H1 (cell line): ENCODE measurements around the gene EML4. TPM values are rescaled to one million over a fixed set of nuclear protein-coding genes. Genes with fewer than 3 reads are reported as not detected.

Source experiments
- CTCF ChIA-PET: fragments of 300-600 bp; sonication (Branson Sonifier 250); formaldehyde crosslinking; loops from one replicate; lab custom pipeline; 2021; ENCODE audit not compliant: partially characterized antibody; lab: Charles Lee
- POLR2A ChIA-PET: fragments of 300-600 bp; sonication (Branson Sonifier 250); formaldehyde crosslinking; loops from one replicate; lab custom pipeline; 2021; ENCODE audit warnings: inconsistent platforms; ENCODE audit not compliant: partially characterized antibody; lab: Charles Lee
- DNase-seq, 2 experiments: peaks; one replicate each; pipeline versions ENCODE4 v3.0.0 to v3.0.0-alpha.2; 2010 to 2022; ENCODE audit warnings: low spot score in 2 of 2, low read depth in 1 of 2, mixed read lengths in 1 of 2
- FAIRE-seq: peaks from 2 replicates; lab custom pipeline; 2011; peaks lifted over from hg19 to GRCh38; lab: Jason Lieb, UNC
- H2AFZ ChIP-seq: 2 replicates; pipeline ENCODE4 v1.8.1; 2012; ENCODE audit warnings: low read length, inconsistent platforms
- H2AK5ac ChIP-seq: 2 replicates; pipeline ENCODE4 v1.6.1; 2013; ENCODE audit warnings: low read depth, low read length
- H2BK120ac ChIP-seq: replicated peaks from 2 replicates; pipeline ENCODE3; 2013; ENCODE audit warnings: low read depth, low read length, inconsistent platforms
- H2BK12ac ChIP-seq: 2 replicates; pipeline ENCODE4 v1.6.1; 2013; ENCODE audit warnings: low read depth, low read length
- H2BK15ac ChIP-seq: 2 replicates; pipeline ENCODE4 v1.6.1; 2013; ENCODE audit warnings: low read length
- H2BK20ac ChIP-seq: 2 replicates; pipeline ENCODE4 v1.6.1; 2013; ENCODE audit warnings: low read length
- H2BK5ac ChIP-seq: 2 replicates; pipeline ENCODE4 v1.6.1; 2013; ENCODE audit warnings: low read depth, low read length
- H3K14ac ChIP-seq: 2 replicates; pipeline ENCODE4 v1.6.1; 2013; ENCODE audit warnings: inconsistent platforms; ENCODE audit not compliant: insufficient read length
- H3K18ac ChIP-seq: 2 replicates; pipeline ENCODE4 v1.6.1; 2013; ENCODE audit warnings: low read length; ENCODE audit errors: extremely low read depth
- H3K23ac ChIP-seq: 2 replicates; pipeline ENCODE4 v1.6.1; 2013; ENCODE audit warnings: inconsistent platforms; ENCODE audit not compliant: insufficient read length
- H3K23me2 ChIP-seq: 2 replicates; pipeline ENCODE4 v1.6.1; 2013; ENCODE audit warnings: low read depth, low read length
- H3K27ac ChIP-seq: 2 replicates; pipeline ENCODE4 v1.6.1; 2011; ENCODE audit warnings: low read depth, low read length, inconsistent platforms
- H3K27me3 ChIP-seq, 4 experiments: replicated peaks in 1 of 4; 1 replicate in 1 of 4; 2 replicates in 3 of 4; pipeline versions ENCODE4 v1.6.1 to v1.8.1; 2011 to 2013; ENCODE audit warnings: low read length in 3 of 4, mild to moderate bottlenecking in 3 of 4, inconsistent platforms in 2 of 4, mixed read lengths in 2 of 4, moderate library complexity in 1 of 4; ENCODE audit not compliant: control insufficient read depth in 3 of 4, insufficient read depth in 3 of 4; ENCODE audit errors: extremely low read depth in 1 of 4
- H3K36me3 ChIP-seq, 4 experiments: 2 replicates each; pipeline versions ENCODE4 v1.6.1 to v1.8.1; 2011 to 2013; ENCODE audit warnings: mild to moderate bottlenecking in 4 of 4, low read length in 3 of 4, moderate library complexity in 2 of 4, control low read depth in 1 of 4, inconsistent platforms in 1 of 4; ENCODE audit not compliant: insufficient read depth in 4 of 4, control insufficient read depth in 2 of 4
- H3K4ac ChIP-seq: replicated peaks from 2 replicates; pipeline ENCODE3; 2013; ENCODE audit warnings: low read length, low read depth, mixed read lengths, inconsistent platforms; ENCODE audit not compliant: insufficient read length
- H3K4me1 ChIP-seq, 4 experiments: replicated peaks in 1 of 4; 1 replicate in 1 of 4; 2 replicates in 3 of 4; pipeline versions ENCODE4 v1.6.1 to v1.8.1; 2011 to 2013; ENCODE audit warnings: low read length in 3 of 4, inconsistent platforms in 2 of 4, mixed read lengths in 1 of 4; ENCODE audit not compliant: insufficient read depth in 4 of 4, control insufficient read depth in 3 of 4
- H3K4me2 ChIP-seq, 2 experiments: 2 replicates each; pipeline versions ENCODE4 v1.6.1 to v1.8.1; 2011 to 2013; ENCODE audit warnings: low read depth in 2 of 2, low read length in 2 of 2, control low read depth in 1 of 2, inconsistent platforms in 1 of 2, mild to moderate bottlenecking in 1 of 2; ENCODE audit not compliant: insufficient read depth in 1 of 2
- H3K4me3 ChIP-seq, 4 experiments: fragments of 200-600, 300-600 bp in 1 of 4; sonication (generic), shearing (Covaris generic), sonication (Bioruptor Twin) in 1 of 4; 2 replicates each; pipeline versions ENCODE4 v1.5.1 to v1.8.1; 2011 to 2016; ENCODE audit warnings: low read length in 4 of 4, low read depth in 3 of 4, control low read depth in 2 of 4, inconsistent platforms in 2 of 4, mild to moderate bottlenecking in 2 of 4, mixed read lengths in 1 of 4, moderate library complexity in 1 of 4; ENCODE audit not compliant: insufficient read depth in 2 of 4; ENCODE audit errors: extremely low read depth in 1 of 4
- H3K56ac ChIP-seq: replicated peaks from 2 replicates; pipeline ENCODE3; 2013; ENCODE audit warnings: low read depth, mild to moderate bottlenecking, mixed read lengths, low read length, inconsistent platforms; ENCODE audit not compliant: insufficient read length
- H3K79me1 ChIP-seq: 2 replicates; pipeline ENCODE4 v1.6.1; 2013; ENCODE audit warnings: low read depth, low read length, control low read depth
- H3K79me2 ChIP-seq, 2 experiments: 2 replicates each; pipeline versions ENCODE4 v1.6.1 to v1.8.1; 2012 to 2013; ENCODE audit warnings: low read length in 2 of 2, mild to moderate bottlenecking in 2 of 2, inconsistent platforms in 1 of 2; ENCODE audit not compliant: insufficient read depth in 2 of 2, control insufficient read depth in 1 of 2
- H3K9ac ChIP-seq, 4 experiments: replicated peaks in 1 of 4; 1 replicate in 1 of 4; 2 replicates in 3 of 4; pipeline versions ENCODE4 v1.6.1 to v1.8.1; 2011 to 2013; ENCODE audit warnings: low read depth in 3 of 4, low read length in 3 of 4, control low read depth in 2 of 4, mild to moderate bottlenecking in 2 of 4, moderate library complexity in 2 of 4, inconsistent platforms in 1 of 4; ENCODE audit errors: extremely low read depth in 1 of 4
- H3K9me3 ChIP-seq, 2 experiments: 2 replicates each; pipeline versions ENCODE4 v1.6.1 to v1.8.1; 2012 to 2013; ENCODE audit warnings: mild to moderate bottlenecking in 2 of 2, moderate library complexity in 2 of 2, control low read depth in 1 of 2, inconsistent platforms in 1 of 2, low read depth in 1 of 2, low read length in 1 of 2, mixed read lengths in 1 of 2; ENCODE audit not compliant: insufficient read depth in 2 of 2
- H4K20me1 ChIP-seq, 2 experiments: replicated peaks in 1 of 2; 2 replicates each; pipeline versions ENCODE3 to v1.8.1; 2011 to 2013; ENCODE audit warnings: inconsistent platforms in 2 of 2, low read length in 2 of 2, mild to moderate bottlenecking in 1 of 2; ENCODE audit not compliant: insufficient read depth in 2 of 2, control insufficient read depth in 1 of 2
- H4K5ac ChIP-seq: 2 replicates; pipeline ENCODE4 v1.6.1; 2013; ENCODE audit warnings: low read length, low read depth, mixed read lengths, inconsistent platforms; ENCODE audit not compliant: insufficient read length
- H4K8ac ChIP-seq: 2 replicates; pipeline ENCODE4 v1.8.0; 2013; ENCODE audit warnings: mild to moderate bottlenecking, moderate library complexity, low read length, inconsistent platforms; ENCODE audit not compliant: insufficient read depth; ENCODE audit errors: extremely low read depth
- H4K91ac ChIP-seq: replicated peaks from 2 replicates; pipeline ENCODE3; 2013; ENCODE audit warnings: low read length, mixed read lengths, inconsistent platforms; ENCODE audit not compliant: insufficient read length
- BCL11A ChIP-seq, 2 experiments: IDR thresholded peaks; one replicate each; pipeline ENCODE4 v1.6.1; 2011; ENCODE audit warnings: low read depth in 2 of 2, low read length in 2 of 2, mild to moderate bottlenecking in 2 of 2
- BRCA1 ChIP-seq: IDR thresholded peaks from 2 replicates; pipeline ENCODE4 v1.6.1; 2012; ENCODE audit warnings: low read depth, low read length, improper control_type of control experiment
- CHD2 ChIP-seq: IDR thresholded peaks from 2 replicates; pipeline ENCODE4 v1.6.1; 2012; ENCODE audit warnings: low read length, improper control_type of control experiment
- EP300 ChIP-seq, 2 experiments: IDR thresholded peaks; 1 replicate in 1 of 2; 2 replicates in 1 of 2; pipeline ENCODE4 v1.6.1; 2011 to 2012; ENCODE audit warnings: low read depth in 2 of 2, low read length in 2 of 2, mild to moderate bottlenecking in 2 of 2, borderline replicate concordance in 1 of 2, inconsistent platforms in 1 of 2, moderate library complexity in 1 of 2
- KDM1A ChIP-seq: fragments of 200-600, 300-600 bp; sonication (generic); IDR thresholded peaks from 2 replicates; pipeline ENCODE4 v1.7.1; 2016; ENCODE audit warnings: mild to moderate bottlenecking, low read length, borderline replicate concordance
- KDM5A ChIP-seq: fragments of 200-600 bp; IDR thresholded peaks from 2 replicates; pipeline ENCODE4 v1.7.1; 2012; ENCODE audit warnings: mild to moderate bottlenecking, low read length, inconsistent platforms, mixed read lengths
- NRF1 ChIP-seq: IDR thresholded peaks from 2 replicates; pipeline ENCODE4 v1.6.1; 2011; ENCODE audit warnings: mild to moderate bottlenecking, low read depth, low read length, improper control_type of control experiment
- RAD21 ChIP-seq, 2 experiments: IDR thresholded peaks in 1 of 2; conservative IDR thresholded peaks in 1 of 2; 2 replicates each; pipeline ENCODE4 v1.6.1; 2011; ENCODE audit warnings: low read depth in 2 of 2, low read length in 2 of 2, improper control_type of control experiment in 1 of 2, inconsistent platforms in 1 of 2, mild to moderate bottlenecking in 1 of 2, moderate library complexity in 1 of 2
- WGBS, 2 experiments: shearing (Covaris generic) in 1 of 2; methylation state at CpG; one replicate each; pipeline versions ENCODE4 v1.1.6 to v1.1.7; 2013 to 2015; ENCODE audit warnings: low lambda C conversion rate in 2 of 2, mixed read lengths in 2 of 2, inconsistent platforms in 1 of 2, low coverage in 1 of 2, missing lambda C conversion rate in 1 of 2; ENCODE audit not compliant: insufficient replicate concordance in 2 of 2, insufficient coverage in 1 of 2, insufficient read length in 1 of 2; ENCODE audit errors: extremely low coverage in 1 of 2, missing lambda C conversion rate in 1 of 2; 5-methylcytosine and 5-hydroxymethylcytosine counted together
- polyA plus RNA-seq, 7 experiments: library from polyadenylated mRNA; depleted of rRNA in 3 of 7; stranded (reverse) in 5 of 7; unstranded in 2 of 7; fragments of >200 nt in 5 of 7; fragments of 200-250 nt in 2 of 7; gene quantifications; 1 replicate in 5 of 7; 2 replicates in 1 of 7; 4 replicates in 1 of 7; pipeline versions ENCODE4 v1.2.1 to v1.2.3, GENCODE V29; 2011 to 2013; ENCODE audit warnings: missing spikeins in 2 of 7, mixed read lengths in 2 of 7
- total RNA-seq: library from RNA; stranded (reverse); fragmentation: NEBNext Ultra II Directional; extraction: Animal tissue kit (Norgen Biotek cat#: 25700); gene quantifications from 2 replicates; pipeline ENCODE4 v1.2.1, GENCODE V29; 2021
- TF ChIP-seq, protein P1 (sequence below): IDR thresholded peaks from 2 replicates; pipeline ENCODE4 v1.6.1; 2011; ENCODE audit warnings: low read depth, mild to moderate bottlenecking, low read length; ENCODE audit not compliant: insufficient read depth

EML4 gene
- total and polyA plus RNA-seq, 2 of the 8 experiments (the other 6 are each of a cell fraction or from before 2014, with no cell fraction given), result 50.1 to 104 TPM

DNA sequence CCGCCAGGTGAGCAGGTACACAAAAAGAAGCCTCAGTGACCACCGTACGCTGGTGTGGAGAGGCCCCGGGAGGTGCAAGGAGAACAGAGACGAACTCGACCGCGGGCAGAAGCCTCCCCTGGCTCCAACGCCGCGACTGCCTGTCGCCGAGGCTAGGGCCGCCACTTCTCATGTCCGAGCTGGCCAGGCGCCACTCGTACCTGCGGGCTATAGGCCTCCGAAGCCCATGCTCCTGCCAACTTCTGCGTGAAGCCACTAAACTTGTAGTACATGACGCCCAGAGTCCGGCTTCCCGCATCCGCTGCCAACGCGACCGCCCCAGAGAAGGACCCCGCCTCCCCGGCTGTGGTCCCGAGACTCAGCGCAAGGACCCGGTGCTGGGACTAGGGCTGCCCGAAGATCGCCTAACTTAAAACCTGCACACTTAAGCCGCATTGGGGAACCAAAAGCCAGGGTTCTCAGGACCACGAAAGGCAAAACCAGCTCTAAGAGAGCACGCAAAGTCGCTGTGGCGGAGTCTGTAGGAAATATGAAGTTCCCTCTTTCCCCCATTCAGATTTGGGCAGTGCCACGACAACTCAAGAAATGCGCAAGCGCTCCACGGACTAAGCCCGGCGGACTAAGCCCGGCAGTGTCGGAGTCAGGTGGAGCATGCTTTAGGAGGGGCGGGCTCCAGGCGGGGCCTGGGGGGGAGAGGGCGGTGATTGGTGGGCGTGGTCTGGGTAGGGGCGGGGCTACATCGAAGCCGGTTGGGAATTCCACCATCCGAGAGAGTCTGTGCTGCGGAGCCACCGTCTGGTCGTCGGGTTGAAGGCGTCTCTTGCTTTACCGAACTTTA lies 192.0 kb downstream of the EML4 start, which contains the start of gene COX7A2L:
COX7A2L (minus strand) TSS at position 328 of the 838 bp plus-strand sequence; CDS start at position 272, 56 bp downstream.
- Histone ChIP-seq H3K23me2 (peaks cover 6% of the 10 kb centered on the region), H3K27ac (peak within 1 kb of the TSS; percentile 98), H4K8ac (peak within 1 kb of the TSS; percentile 98), H3K9me3 (no peaks in the 10 kb centered on the region), H3K56ac (peak within 1 kb of the TSS; percentile 99), H2AK5ac (no peak within 1 kb of the TSS), H2BK20ac (no peak within 1 kb of the TSS), H3K23ac (no peak within 1 kb of the TSS), H3K14ac (no peak within 1 kb of the TSS), H3K4me1 (peaks cover 0 to 6% (median 2%) of the 10 kb centered on the region in 4 experiments; a peak in 3 of 7 replicates), H4K91ac (peak within 1 kb of the TSS; percentile 100), H3K27me3 (no peaks in the 10 kb centered on the region), H3K4me2 (peak within 1 kb of the TSS; percentile 79 to 86), H3K4ac (peak within 1 kb of the TSS; percentile 74), H2AFZ (peak within 1 kb of the TSS; percentile 93), H2BK12ac (peak within 1 kb of the TSS; percentile 99; the same call in 1 of the 2 replicates), H2BK5ac (peak within 1 kb of the TSS; percentile 98), H3K79me2 (peaks cover 16 to 48% of the 10 kb centered on the region in 2 experiments), H4K20me1 (peaks cover 0 to 15% of the 10 kb centered on the region in 2 experiments), H3K36me3 (no peaks in the 10 kb centered on the region), H3K4me3 (peak within 1 kb of the TSS; percentile 68 to 100 (median 94)), H3K79me1 (peaks cover 9% of the 10 kb centered on the region; the same call in 1 of the 2 replicates), H2BK15ac (no peak within 1 kb of the TSS; the same call in 1 of the 2 replicates), H3K18ac (peak within 1 kb of the TSS; percentile 100), H4K5ac (peak within 1 kb of the TSS; percentile 99), H3K9ac (peak within 1 kb of the TSS; percentile 83 to 97 (median 95)), H2BK120ac (peak within 1 kb of the TSS; percentile 92)
- FAIRE-seq (no peak), DNase-seq (peak; percentile 94 to 99)
- POLR2A ChIA-PET, result interaction anchor here (1.1 to 2.1 kb wide), 4 partner anchors 10 to 133 kb away, joined by 3 to 7 read pairs (median 5); partner anchors contain the start of gene KCNG3
- CTCF ChIA-PET, result interaction anchor here (0.9 to 1.7 kb wide), 2 partner anchors 24 to 425 kb away, joined by 3 to 4 read pairs; no protein-coding TSS in a partner anchor
- WGBS, 2 experiments, result 1% methylated on average over 57 of the region's 61 CpGs; no CpG with 5 or more reads in 1 of the 2 experiments
- peak; percentile 32 to 42; a peak in 3 of 4 replicates for TF ChIP-seq RAD21 (IDR thresholded peaks at IDR 0.05 in 1 of 2, conservative IDR thresholded peaks at IDR 0.05 in 1 of 2; ENCODE audit: low read depth in 2 of 2, low read length in 2 of 2)
- peak; percentile 49 for TF ChIP-seq NRF1
- no peak for TF ChIP-seq BCL11A (IDR thresholded peaks at IDR 0.05; ENCODE audit: low read depth in 2 of 2, low read length in 2 of 2)
- TF ChIP-seq CHD2, result 0 out of 2 replicates have a peak, but pooled peaks have one; percentile 15
- TF ChIP-seq KDM1A, result no peak
- TF ChIP-seq, protein P1, sequence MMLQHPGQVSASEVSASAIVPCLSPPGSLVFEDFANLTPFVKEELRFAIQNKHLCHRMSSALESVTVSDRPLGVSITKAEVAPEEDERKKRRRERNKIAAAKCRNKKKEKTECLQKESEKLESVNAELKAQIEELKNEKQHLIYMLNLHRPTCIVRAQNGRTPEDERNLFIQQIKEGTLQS, result peak; percentile 36; the same call in 1 of the 2 replicates
- TF ChIP-seq KDM5A, result peak; percentile 82
- TF ChIP-seq EP300 (IDR thresholded peaks at IDR 0.05; ENCODE audit: borderline replicate concordance in 1 of 2, low read depth in 2 of 2, low read length in 2 of 2), result peak in 1 of 2 experiments; percentile 19; a peak in 1 of 3 replicates
- TF ChIP-seq BRCA1, result no peak
